Metanephros (tissue), 2 donors: ENCODE results near the gene RHEX. TPM values are rescaled to one million over a fixed set of nuclear protein-coding genes. Genes with fewer than 3 reads are reported as not detected.

Experiments
- small RNA-seq: library from RNA; depleted of rRNA; stranded (forward); fragments of <200 nt; gene quantifications from one replicate; pipeline ENCODE3, GENCODE V24; 2014; ENCODE audit warnings: low replicate concordance
- total RNA-seq: library from RNA; depleted of rRNA; stranded (reverse); fragments of >200 nt; gene quantifications from one replicate; pipeline ENCODE4 v1.2.3, GENCODE V29; 2014

RHEX gene
- total RNA-seq = 1.1 TPM

GRCh38 chr1:206052919-206053610, at the start of gene RHEX:
Gene RHEX (plus strand): TSS chr1:206053173. CDS start chr1:206097829, 44,656 bp downstream.

GRCh38 chr1:206023695-206024094, 29.3 kb upstream of the RHEX start, which contains the start of gene CTSE:
Gene CTSE (minus strand): TSS chr1:206023895. CDS start chr1:206023791, 104 bp downstream.

GRCh38 chr1:206117151-206117948, 64.4 kb downstream of the RHEX start, which contains the start of gene AVPR1B:
Gene AVPR1B (minus strand): TSS chr1:206117388. CDS start chr1:206116890, 498 bp downstream.

Small RNA genes within 50 kb of the gene (small RNA-seq; reads per million reads assigned to genes)
- not detected for gene RF00271

Other genes starting within 250 kb of the RHEX start
- gene SLC41A1, start 240.0 kb upstream of the RHEX start, total RNA-seq = 16.6 TPM
- gene PM20D1, start 203.0 kb upstream of the RHEX start, total RNA-seq = 0.82 TPM
- gene SLC26A9, start 109.7 kb upstream of the RHEX start, total RNA-seq = 0.29 TPM
- gene RAB7B, start 49.8 kb upstream of the RHEX start, total RNA-seq = 3.6 TPM
- gene CTSE, start 29.3 kb upstream of the RHEX start, total RNA-seq = 0.88 TPM
- gene AVPR1B, start 64.2 kb downstream of the RHEX start, total RNA-seq = 0.53 TPM
- 3.2 TPM for gene FAM72A, start 149.7 kb downstream of the RHEX start, total RNA-seq
- 110 TPM for gene SRGAP2, start 150.4 kb downstream of the RHEX start, total RNA-seq